Right atrium auricular region (tissue), 2 donors: ENCODE data around the gene OR13C4. TPM values are rescaled to one million over a fixed set of nuclear protein-coding genes. Genes with fewer than 3 reads are reported as not detected.

Experiments
- DNase-seq: peaks from one replicate; pipeline ENCODE4 v3.0.0-alpha.2; 2019; ENCODE audit warnings: low spot score
- H3K27ac ChIP-seq, 2 donors: fragments of 200-600 bp; sonication (generic); 1 replicate in 1 of 2; 2 replicates in 1 of 2; pipeline ENCODE4 v1.5.1; 2016 to 2019
- H3K27me3 ChIP-seq, 2 donors: fragments of 200-600 bp; sonication (generic); one replicate each; pipeline versions ENCODE4 v1.5.1 to v1.6.0; 2017 to 2019
- H3K36me3 ChIP-seq: fragments of 200-600 bp; sonication (generic); one replicate; pipeline ENCODE4 v1.5.1; 2016
- H3K4me1 ChIP-seq, 2 donors: fragments of 200-600 bp; sonication (generic); one replicate each; pipeline versions ENCODE4 v1.5.1 to v1.6.0; 2017 to 2019
- H3K4me3 ChIP-seq, 2 donors: fragments of 200-600 bp; sonication (generic); 1 replicate in 1 of 2; 2 replicates in 1 of 2; pipeline ENCODE4 v1.5.1; 2017 to 2019; ENCODE audit warnings: mild to moderate bottlenecking in 1 of 2, moderate library complexity in 1 of 2
- H3K9me3 ChIP-seq, 2 donors: fragments of 200-600 bp; sonication (generic); one replicate each; pipeline ENCODE4 v1.5.1; 2019
- CTCF ChIP-seq, 2 donors: fragments of 200-600 bp; sonication (generic); IDR thresholded peaks; one replicate each; pipeline ENCODE4 v1.5.1; 2019; ENCODE audit warnings: antibody characterized with exemption in 2 of 2
- total RNA-seq, 2 donors: library from RNA; depleted of rRNA; stranded (reverse); fragments of >200 nt; gene quantifications; one replicate each; pipeline ENCODE4 v1.1.0, GENCODE V29; 2016

OR13C4 gene
- total RNA-seq: not detected

GRCh38 chr9:104527109-104527508, at the start of gene OR13C4:
Gene OR13C4, minus strand, starts transcription at chr9:104527209. Its CDS starts 0 bp downstream, at chr9:104527209.
- no peak for DNase-seq
- Histone ChIP-seq H3K27ac (no peak within 1 kb of the TSS), H3K27me3 (no peaks in the 10 kb centered on the region), H3K4me1 (no peaks in the 10 kb centered on the region), H3K9me3 (no peaks in the 10 kb centered on the region), H3K4me3 (no peak within 1 kb of the TSS), H3K36me3 (no peaks in the 10 kb centered on the region)
- no peak for TF ChIP-seq CTCF (IDR thresholded peaks at IDR 0.05)

- Histone ChIP-seq H3K4me3 (no peak overlapping the region), H3K9me3 (peaks cover 0 to 11% of the 10 kb centered on the region in 2 donors), H3K36me3 (no peaks in the 10 kb centered on the region), H3K27me3 (no peaks in the 10 kb centered on the region), H3K27ac (no peak overlapping the region), H3K4me1 (no peaks in the 10 kb centered on the region)
- DNase-seq: no peak
- no peak for TF ChIP-seq CTCF (IDR thresholded peaks at IDR 0.05)
Observed at GRCh38 chr9:104575456-104575855, 48.4 kb upstream of the OR13C4 start.

- H3K4me3 ChIP-seq: no peak overlapping the region
- H3K9me3 ChIP-seq: peaks cover 0 to 11% of the 10 kb centered on the region in 2 donors
- no peaks in the 10 kb centered on the region for H3K36me3 ChIP-seq
- no peak for TF ChIP-seq CTCF (IDR thresholded peaks at IDR 0.05)
- no peak overlapping the region for H3K27ac ChIP-seq
- no peak for DNase-seq
- no peaks in the 10 kb centered on the region for H3K4me1 ChIP-seq
- H3K27me3 ChIP-seq: no peaks in the 10 kb centered on the region
Observed at GRCh38 chr9:104572612-104573011, 45.6 kb upstream of the OR13C4 start.

GRCh38 chr9:104568868-104569267, 41.9 kb upstream of the OR13C4 start, which contains the start of gene OR13C8:
Gene OR13C8, plus strand, starts transcription at chr9:104569168. Its CDS starts 0 bp downstream, at chr9:104569168.
- DNase-seq: no peak
- Histone ChIP-seq H3K4me1 (no peaks in the 10 kb centered on the region), H3K4me3 (no peak within 1 kb of the TSS), H3K27me3 (no peaks in the 10 kb centered on the region), H3K27ac (no peak within 1 kb of the TSS), H3K36me3 (no peaks in the 10 kb centered on the region), H3K9me3 (peaks cover 0 to 11% of the 10 kb centered on the region in 2 donors)
- TF ChIP-seq CTCF (IDR thresholded peaks at IDR 0.05): no peak

GRCh38 chr9:104564358-104564757, 37.3 kb upstream of the OR13C4 start:
- peaks cover 0 to 4% of the 10 kb centered on the region in 2 donors for H3K9me3 ChIP-seq
- no peak overlapping the region for H3K27ac ChIP-seq
- TF ChIP-seq CTCF (IDR thresholded peaks at IDR 0.05): no peak
- no peak overlapping the region for H3K4me3 ChIP-seq
- H3K4me1 ChIP-seq: no peaks in the 10 kb centered on the region
- no peaks in the 10 kb centered on the region for H3K36me3 ChIP-seq
- no peak for DNase-seq
- no peaks in the 10 kb centered on the region for H3K27me3 ChIP-seq
